Type B pancreatic cell (in vitro differentiated cells): Measurements from ENCODE around the gene PHC1. TPM values are rescaled to one million over a fixed set of nuclear protein-coding genes. Genes with fewer than 3 reads are reported as not detected.

Experiments used
- DNase-seq: peaks from one replicate; pipeline ENCODE4 v3.0.0; 2021; ENCODE audit warnings: mixed read lengths; ENCODE audit not compliant: unreplicated experiment; ENCODE audit errors: extremely low spot score
- H3K27ac Mint-ChIP-seq: 2 replicates; pipeline ENCODE4 v1.8.0; 2021; ENCODE audit warnings: mild to moderate bottlenecking, mixed read lengths
- H3K27me3 Mint-ChIP-seq: 2 replicates; pipeline ENCODE4 v1.8.0; 2021; ENCODE audit warnings: mixed read lengths
- H3K36me3 Mint-ChIP-seq: 2 replicates; pipeline ENCODE4 v1.8.0; 2021; ENCODE audit warnings: mixed read lengths
- H3K4me1 Mint-ChIP-seq: one replicate; pipeline ENCODE4 v1.8.0; 2021; ENCODE audit warnings: mixed read lengths; ENCODE audit not compliant: unreplicated experiment
- H3K4me3 Mint-ChIP-seq: 2 replicates; pipeline ENCODE4 v1.8.0; 2021; ENCODE audit warnings: mild to moderate bottlenecking, mixed read lengths
- H3K9me3 Mint-ChIP-seq: 2 replicates; pipeline ENCODE4 v1.8.0; 2021; ENCODE audit warnings: mixed read lengths
- CTCF ChIP-seq: fragments of 200-600 bp; sonication (generic); conservative IDR thresholded peaks from 2 replicates; pipeline ENCODE4 v1.5.0; 2021; ENCODE audit warnings: antibody characterized with exemption, mild to moderate bottlenecking
- total RNA-seq: library from RNA; stranded (reverse); gene quantifications from 2 replicates; pipeline ENCODE4 v1.2.1, GENCODE V29; 2021; ENCODE audit warnings: low replicate concordance

Gene PHC1
- total RNA-seq, 1 donor from 2014 or later, result 107 TPM

GRCh38 chr12:8871068-8871467 is 43.2 kb upstream of the PHC1 start:
- DNase-seq, result no peak
- Mint-ChIP-seq H3K27ac (no peak overlapping the region), H3K4me3 (no peak overlapping the region), H3K4me1 (no peaks in the 10 kb centered on the region), H3K9me3 (peaks cover 3% of the 10 kb centered on the region), H3K27me3 (no peaks in the 10 kb centered on the region), H3K36me3 (peaks cover 13% of the 10 kb centered on the region)
- TF ChIP-seq CTCF, result no peak

- Mint-ChIP-seq H3K27me3 (peaks cover under 1% of the 10 kb centered on the region), H3K4me3 (no peak overlapping the region), H3K27ac (peak overlapping the region; percentile 3), H3K4me1 (no peaks in the 10 kb centered on the region), H3K36me3 (peaks cover 3% of the 10 kb centered on the region), H3K9me3 (peaks cover 3% of the 10 kb centered on the region)
- TF ChIP-seq CTCF, result no peak
- DNase-seq, result no peak
Observed at GRCh38 chr12:8876887-8877286, 37.4 kb upstream of the PHC1 start.

- H3K4me3 Mint-ChIP-seq, result no peak overlapping the region
- peaks cover 3% of the 10 kb centered on the region for H3K27me3 Mint-ChIP-seq
- H3K9me3 Mint-ChIP-seq, result peaks cover 5% of the 10 kb centered on the region
- peaks cover 9% of the 10 kb centered on the region for H3K36me3 Mint-ChIP-seq
- no peak for DNase-seq
- TF ChIP-seq CTCF, result no peak
- peak overlapping the region; percentile 74 for H3K27ac Mint-ChIP-seq
- no peaks in the 10 kb centered on the region for H3K4me1 Mint-ChIP-seq
Observed at GRCh38 chr12:8886502-8887284, 27.6 kb upstream of the PHC1 start.

- Mint-ChIP-seq H3K27ac (peak overlapping the region; percentile 74), H3K9me3 (peaks cover 5% of the 10 kb centered on the region), H3K27me3 (no peaks in the 10 kb centered on the region), H3K4me3 (peak overlapping the region; percentile 29), H3K36me3 (peaks cover 9% of the 10 kb centered on the region), H3K4me1 (no peaks in the 10 kb centered on the region)
- DNase-seq, result no peak
- TF ChIP-seq CTCF, result no peak
Observed at GRCh38 chr12:8887285-8887715, 27.0 kb upstream of the PHC1 start.

- H3K4me1 Mint-ChIP-seq, result no peaks in the 10 kb centered on the region
- H3K9me3 Mint-ChIP-seq, result peaks cover 5% of the 10 kb centered on the region
- TF ChIP-seq CTCF, result peak; percentile 98
- H3K27me3 Mint-ChIP-seq, result no peaks in the 10 kb centered on the region
- H3K4me3 Mint-ChIP-seq, result peak overlapping the region; percentile 90
- peaks cover 4% of the 10 kb centered on the region for H3K36me3 Mint-ChIP-seq
- H3K27ac Mint-ChIP-seq, result peak overlapping the region; percentile 79
- peak; percentile 75 for DNase-seq
Observed at GRCh38 chr12:8890313-8891085, 23.8 kb upstream of the PHC1 start.
